GM23338 (cell line): ENCODE data around the gene BMX.

ENCODE experiments used
- CREB1 ChIP-seq: fragments of 250-450 bp; sonication (Bioruptor Pico); IDR thresholded peaks from 2 replicates; pipeline ENCODE4 v1.5.0; 2020; ENCODE audit warnings: low read depth, mild to moderate bottlenecking, moderate library complexity
- TF ChIP-seq, protein P1 (sequence below), 2 experiments: fragments of 200-600 bp in 1 of 2; sonication (generic) in 1 of 2; conservative IDR thresholded peaks; 2 replicates each; pipeline versions ENCODE4 v1.5.1 to v1.6.1; 2016 to 2017; ENCODE audit warnings: antibody characterized with exemption in 2 of 2, low read depth in 2 of 2, mild to moderate bottlenecking in 2 of 2, moderate library complexity in 1 of 2

DNA sequence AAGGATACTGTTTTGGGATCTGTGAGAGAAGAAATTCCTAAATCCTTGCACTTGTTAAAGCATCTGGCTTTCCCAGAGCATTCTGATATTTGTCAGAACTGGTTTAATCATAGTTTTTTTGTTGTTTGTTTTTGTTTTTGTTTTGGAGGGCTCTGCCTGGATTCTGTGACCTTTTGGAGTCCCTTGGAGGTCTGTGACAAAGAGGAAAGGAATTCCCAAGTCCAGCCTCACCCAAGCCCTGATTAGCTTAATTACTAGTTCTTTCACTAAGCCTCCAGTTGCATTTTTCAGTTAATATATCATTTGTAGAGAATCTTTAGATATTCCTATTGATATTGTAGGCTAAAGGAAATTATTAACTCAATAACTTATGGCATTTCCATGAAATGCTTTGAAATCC is 99.4 kb downstream of the BMX start:
- no peak for TF ChIP-seq CREB1
- TF ChIP-seq, protein P1, sequence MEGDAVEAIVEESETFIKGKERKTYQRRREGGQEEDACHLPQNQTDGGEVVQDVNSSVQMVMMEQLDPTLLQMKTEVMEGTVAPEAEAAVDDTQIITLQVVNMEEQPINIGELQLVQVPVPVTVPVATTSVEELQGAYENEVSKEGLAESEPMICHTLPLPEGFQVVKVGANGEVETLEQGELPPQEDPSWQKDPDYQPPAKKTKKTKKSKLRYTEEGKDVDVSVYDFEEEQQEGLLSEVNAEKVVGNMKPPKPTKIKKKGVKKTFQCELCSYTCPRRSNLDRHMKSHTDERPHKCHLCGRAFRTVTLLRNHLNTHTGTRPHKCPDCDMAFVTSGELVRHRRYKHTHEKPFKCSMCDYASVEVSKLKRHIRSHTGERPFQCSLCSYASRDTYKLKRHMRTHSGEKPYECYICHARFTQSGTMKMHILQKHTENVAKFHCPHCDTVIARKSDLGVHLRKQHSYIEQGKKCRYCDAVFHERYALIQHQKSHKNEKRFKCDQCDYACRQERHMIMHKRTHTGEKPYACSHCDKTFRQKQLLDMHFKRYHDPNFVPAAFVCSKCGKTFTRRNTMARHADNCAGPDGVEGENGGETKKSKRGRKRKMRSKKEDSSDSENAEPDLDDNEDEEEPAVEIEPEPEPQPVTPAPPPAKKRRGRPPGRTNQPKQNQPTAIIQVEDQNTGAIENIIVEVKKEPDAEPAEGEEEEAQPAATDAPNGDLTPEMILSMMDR (conservative IDR thresholded peaks at IDR 0.05; ENCODE audit: low read depth in 2 of 2): no peak
